Iris pigment epithelial cell (primary cell): ENCODE measurements around the gene CA5B.
"Not testable (repeated sequence)": the region's sequence is repeated elsewhere in the genome, so short reads cannot be mapped to it uniquely, and the experiment has no call there.

Experiments used
- DNase-seq: peaks from one replicate; pipeline ENCODE4 v3.0.0-alpha.2; 2011; ENCODE audit warnings: low read depth

CA5B gene

DNA sequence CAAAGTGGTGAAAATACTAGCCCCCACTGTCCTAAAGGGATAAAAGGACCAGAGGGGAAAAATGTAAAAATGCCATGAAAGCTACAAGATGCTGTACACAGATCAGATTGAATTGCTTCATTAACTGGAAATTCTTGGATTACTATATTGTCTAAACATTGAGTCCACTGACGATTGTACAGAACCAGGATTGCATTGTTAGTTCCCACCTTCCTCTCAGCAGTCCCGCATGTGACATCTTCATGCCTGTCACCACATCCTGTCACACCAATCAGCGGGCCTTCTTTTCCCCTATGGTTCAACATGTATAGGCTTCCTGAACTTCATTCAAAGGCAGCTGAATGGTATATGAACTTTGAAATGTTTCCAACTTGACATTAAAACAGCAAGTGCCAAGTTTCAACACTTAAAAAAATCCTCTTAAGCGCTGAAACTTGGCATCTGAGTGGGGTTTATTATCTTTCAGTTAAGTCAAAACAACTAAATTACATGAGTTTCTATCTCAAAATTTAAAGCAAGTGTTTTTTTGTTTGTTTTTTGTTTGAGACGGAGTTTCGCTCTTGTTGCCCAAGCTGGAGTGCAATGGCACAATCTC is 76.8 kb downstream of the CA5B start:
- no peak for DNase-seq

DNA sequence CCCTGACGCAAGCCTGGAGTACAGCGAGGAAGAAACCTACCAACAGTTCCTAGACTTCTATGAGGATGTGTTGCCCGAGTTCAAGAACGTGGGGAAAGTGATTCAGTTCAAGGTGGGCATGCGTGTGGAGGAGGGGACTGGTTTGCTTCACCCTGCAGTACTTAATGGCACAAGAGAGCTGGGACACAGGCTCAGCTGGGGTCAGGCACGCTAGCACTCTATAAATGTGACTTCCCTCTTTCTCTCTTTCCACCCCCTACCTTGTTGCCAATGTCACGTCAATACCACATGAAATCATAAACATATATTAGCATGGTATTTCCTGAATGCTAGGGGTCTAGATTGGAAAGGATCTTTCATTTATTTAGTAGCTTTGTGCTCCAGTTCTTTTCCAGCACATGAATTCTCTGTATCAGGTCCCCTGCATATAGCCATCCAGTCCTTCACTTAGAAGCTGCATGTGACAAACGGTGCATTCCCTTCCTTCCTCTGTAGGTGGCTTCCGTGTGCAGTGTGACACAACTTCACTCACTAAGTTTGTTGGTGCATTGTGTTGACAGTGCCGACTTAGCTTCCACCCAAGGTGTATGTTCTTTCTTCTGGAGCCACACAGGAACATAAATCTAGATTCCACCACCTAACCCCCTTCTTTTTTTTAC is 77.8 kb downstream of the CA5B start:
- DNase-seq, result peak; percentile 18

DNA sequence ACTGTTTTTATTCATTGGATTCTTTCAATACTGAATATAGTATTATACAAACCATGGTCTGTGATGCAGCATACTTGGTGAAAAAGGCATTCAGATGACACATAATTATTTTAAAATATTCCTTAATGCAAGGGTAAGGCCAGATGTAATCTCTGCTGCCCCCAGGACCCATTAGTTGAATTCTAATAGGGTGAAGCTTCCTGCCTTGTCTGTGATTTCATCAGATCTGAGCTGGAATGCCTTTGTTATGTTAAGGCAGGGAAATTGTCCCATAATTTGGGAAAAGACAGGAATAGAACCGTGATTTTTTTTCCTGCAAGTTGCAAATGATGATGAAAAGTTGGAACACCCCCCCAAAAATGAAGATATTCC is 78.4 kb downstream of the CA5B start:
- DNase-seq, result no peak

DNA sequence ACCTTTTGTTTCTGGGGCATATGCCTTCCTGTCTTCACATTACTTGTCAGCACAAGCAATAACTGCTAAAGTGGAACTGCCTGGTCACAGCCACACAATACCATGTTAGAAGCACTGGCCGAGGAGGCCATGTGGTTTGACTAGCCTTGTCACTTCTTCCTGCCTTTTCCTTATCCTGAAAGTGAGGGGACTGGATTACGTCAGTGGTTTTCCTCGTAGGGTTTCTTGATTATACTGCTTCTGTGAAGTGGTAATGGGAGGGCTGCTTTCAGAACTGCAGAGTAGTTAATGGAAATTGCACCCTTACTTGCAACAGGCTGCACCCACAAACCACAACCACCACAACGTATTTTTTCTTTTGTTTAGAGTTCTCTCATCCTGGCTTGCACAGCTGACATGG is 78.8 kb downstream of the CA5B start:
- DNase-seq, result no peak

DNA sequence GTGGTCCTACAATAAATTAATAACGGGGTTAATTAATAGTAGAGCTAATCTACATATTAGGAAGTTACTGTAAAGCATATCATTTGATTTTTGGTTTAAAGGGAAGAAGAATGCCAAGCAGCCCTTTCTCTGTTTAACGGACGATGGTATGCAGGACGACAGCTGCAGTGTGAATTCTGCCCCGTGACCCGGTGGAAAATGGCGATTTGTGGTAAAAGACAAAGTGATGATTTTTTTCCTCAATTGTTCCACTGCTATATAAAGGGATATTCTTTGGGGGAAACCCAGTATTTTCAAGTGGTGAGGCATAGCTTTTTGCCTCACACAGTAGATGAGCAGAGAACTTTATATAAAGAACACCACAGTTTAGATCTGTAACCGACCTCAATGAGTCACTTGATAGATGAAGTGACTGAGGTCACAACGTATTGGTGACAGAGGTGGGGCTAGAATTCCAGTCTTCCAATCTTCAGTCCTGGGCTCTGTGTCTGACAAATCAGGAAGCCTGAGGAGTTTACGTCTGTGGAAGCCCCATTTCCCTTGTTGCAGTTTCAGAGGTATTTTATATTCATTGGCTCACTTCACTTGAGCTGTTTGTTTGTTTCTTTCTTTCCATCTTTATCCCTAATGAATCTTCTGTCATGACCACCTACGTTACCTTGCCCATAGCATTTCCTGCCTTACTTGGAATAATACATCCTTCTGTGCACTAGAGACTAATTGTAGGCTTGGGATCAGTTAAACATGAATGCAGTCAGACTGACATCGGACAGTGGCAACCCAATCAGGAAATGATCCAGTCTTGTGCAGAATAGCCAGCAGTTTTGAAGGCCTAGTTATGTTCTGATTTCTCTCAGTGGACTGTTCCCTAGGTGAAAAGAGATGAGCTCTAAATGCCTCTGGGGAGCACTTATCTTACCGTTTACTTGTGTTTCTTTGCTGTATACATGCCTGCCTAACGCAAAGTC is 82.3 kb downstream of the CA5B start:
- DNase-seq, result no peak

DNA sequence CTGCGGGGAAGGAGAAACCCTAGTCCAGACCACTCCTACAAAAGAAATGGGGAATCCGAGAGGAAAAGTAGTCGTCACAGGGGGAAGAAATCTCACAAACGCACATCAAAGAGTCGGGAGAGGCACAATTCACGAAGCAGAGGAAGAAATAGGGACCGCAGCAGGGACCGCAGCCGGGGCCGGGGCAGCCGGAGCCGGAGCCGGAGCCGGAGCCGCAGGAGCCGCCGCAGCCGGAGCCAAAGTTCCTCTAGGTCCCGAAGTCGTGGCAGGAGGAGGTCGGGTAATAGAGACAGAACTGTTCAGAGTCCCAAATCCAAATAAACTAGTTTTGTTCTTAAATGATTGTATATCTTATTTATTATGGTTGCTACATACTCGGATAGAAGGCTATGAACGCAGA is 84.9 kb downstream of the CA5B start:
- DNase-seq, result no peak

DNA sequence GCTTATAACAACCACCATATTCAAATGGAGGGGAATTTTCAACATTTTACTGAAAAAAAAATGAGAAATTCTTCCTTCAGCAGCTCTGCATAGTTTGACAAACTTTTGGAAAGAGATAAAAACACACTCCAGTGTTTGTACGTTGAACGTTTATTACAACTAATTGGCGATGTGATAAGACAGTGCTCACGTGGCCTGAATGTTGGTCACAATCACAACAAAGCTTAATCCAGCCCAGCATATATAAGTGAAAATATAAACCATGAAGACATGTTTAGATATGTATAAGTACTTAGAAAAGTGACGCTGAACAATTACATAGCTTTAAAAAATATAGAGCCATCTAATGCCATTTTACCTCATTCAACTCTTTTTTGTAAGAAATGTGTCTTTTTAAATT is 87.9 kb downstream of the CA5B start:
- DNase-seq, result no peak

DNA sequence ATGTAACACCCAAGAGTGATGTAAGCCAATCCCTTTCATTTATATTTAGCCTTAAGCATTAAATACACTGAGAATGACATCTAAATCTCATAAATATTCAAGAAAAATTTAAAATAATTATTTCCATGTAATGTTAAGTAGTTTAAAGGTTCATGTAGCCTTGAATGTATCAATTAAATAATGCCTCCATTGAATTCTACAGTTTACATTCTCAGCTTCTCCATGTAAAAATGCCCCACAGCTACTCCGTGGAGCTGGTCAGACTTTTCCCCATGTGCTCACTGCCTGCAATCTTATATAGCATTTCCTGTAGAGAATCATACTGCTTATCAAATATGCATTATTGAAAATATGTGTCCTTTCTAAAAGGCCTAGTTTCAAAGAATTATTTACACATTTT is 91.1 kb downstream of the CA5B start:
- DNase-seq, result no peak

DNA sequence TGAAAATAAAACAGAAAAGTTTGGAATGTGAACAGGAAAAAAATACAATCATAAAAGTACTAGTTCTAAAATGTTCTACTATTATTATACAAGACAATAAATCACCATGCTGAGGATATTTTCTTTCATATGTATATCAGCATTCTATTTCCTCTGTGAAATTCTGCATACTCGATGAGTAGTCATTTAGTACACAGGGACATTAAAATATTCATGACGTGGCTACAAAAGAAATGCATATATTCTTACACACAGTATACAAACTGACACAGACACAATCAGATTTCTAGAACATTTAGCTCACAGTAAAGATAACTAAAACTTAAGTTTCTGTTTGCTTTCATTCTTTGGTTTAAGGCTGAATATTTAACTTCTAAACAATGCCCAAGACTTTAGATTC is 93.3 kb downstream of the CA5B start:
- not testable (repeated sequence) for DNase-seq

DNA sequence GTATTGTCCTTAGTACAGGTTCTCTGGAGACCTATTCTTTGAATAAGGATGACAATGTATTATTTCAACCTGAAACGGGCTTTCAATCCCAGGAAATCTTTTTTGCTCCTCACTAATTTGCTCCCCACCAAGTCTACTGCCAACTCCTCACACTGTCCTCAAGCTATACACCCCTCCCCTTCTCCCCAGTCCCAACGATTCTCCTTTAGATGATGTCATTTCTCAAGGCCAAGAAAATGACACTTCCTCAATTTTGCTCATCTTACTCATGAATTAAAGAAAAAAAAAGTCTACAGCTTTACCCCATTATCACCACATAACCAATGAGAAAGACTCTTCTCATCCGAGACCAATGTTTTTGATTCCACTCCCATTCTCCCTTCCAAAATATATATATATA is 96.0 kb downstream of the CA5B start:
- no peak for DNase-seq

DNA sequence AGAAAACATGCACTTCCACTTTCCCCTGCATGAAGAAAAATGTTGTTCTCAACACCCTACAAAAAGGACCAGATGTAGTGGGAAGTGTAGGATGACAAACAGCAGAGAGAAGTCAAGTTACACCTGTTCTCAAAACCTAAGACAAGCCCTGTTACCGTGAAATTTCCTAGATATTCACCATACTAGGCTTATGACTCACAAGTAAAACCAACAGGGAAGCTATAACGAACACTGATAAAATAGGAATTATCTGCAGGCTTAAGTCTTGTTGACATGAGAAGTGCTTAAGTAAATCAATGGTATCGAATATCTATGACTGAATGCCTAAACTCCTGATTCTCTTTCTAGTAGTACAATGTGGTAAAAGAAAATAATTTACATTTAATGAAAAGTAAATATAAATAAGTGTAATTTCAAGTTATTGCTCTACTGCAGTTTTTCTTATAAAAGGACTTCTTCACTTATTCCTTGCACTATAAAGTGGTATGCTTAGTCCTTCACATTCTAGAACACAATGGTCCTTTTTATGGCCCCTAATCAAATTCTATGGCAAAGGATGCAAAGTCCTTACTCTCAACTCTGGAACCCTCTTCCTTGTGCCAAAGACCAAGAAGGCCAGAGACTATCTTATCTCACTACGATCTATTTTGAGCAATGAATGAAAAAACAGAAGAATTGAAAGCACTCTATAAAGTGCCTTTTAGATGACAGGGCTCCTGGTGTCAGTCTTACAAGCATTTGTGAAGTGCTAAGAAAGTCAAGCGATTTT is 96.9 kb downstream of the CA5B start:
- peak; percentile 37 for DNase-seq
